ENCODE data around the gene PIP5K1C. TPM values are rescaled to one million over a fixed set of nuclear protein-coding genes. Genes with fewer than 3 reads are reported as not detected.

The PIP5K1C gene
- total RNA-seq, 1 experiment from 2014 or later: 26.9 TPM

GRCh38 chr19:3643674-3644313 lies 56.5 kb downstream of the PIP5K1C start (continued):
- no peak for TF ChIP-seq SRF (IDR thresholded peaks at IDR 0.05; ENCODE audit: low read depth)
- TF ChIP-seq EGR1 (IDR thresholded peaks at IDR 0.05; ENCODE audit: low read depth): no peak
- TF ChIP-seq FOSL1 (IDR thresholded peaks at IDR 0.05; ENCODE audit: low read depth): no peak
- no peak for TF ChIP-seq EZH2phosphoT487 (IDR thresholded peaks at IDR 0.05; ENCODE audit: borderline replicate concordance)

GRCh38 chr19:3642987-3643673 lies 57.1 kb downstream of the PIP5K1C start:
- RAD21 ChIA-PET (ENCODE audit: low non-redundant PET in 1 of 2, low total read pairs in 2 of 2, uncharacterized antibody in 2 of 2, unreplicated experiment in 2 of 2): no interaction called here
- TF ChIP-seq CBX3 (IDR thresholded peaks at IDR 0.05; ENCODE audit: low read depth): no peak
- no peak for TF ChIP-seq POLR2AphosphoS5 (IDR thresholded peaks at IDR 0.05; ENCODE audit: low read depth, low read length)
- TF ChIP-seq ZNF274 (IDR thresholded peaks at IDR 0.05; ENCODE audit: low read depth, low read length): no peak
- TF ChIP-seq SIN3A (IDR thresholded peaks at IDR 0.05; ENCODE audit: low read depth): no peak
- TF ChIP-seq, protein P1, sequence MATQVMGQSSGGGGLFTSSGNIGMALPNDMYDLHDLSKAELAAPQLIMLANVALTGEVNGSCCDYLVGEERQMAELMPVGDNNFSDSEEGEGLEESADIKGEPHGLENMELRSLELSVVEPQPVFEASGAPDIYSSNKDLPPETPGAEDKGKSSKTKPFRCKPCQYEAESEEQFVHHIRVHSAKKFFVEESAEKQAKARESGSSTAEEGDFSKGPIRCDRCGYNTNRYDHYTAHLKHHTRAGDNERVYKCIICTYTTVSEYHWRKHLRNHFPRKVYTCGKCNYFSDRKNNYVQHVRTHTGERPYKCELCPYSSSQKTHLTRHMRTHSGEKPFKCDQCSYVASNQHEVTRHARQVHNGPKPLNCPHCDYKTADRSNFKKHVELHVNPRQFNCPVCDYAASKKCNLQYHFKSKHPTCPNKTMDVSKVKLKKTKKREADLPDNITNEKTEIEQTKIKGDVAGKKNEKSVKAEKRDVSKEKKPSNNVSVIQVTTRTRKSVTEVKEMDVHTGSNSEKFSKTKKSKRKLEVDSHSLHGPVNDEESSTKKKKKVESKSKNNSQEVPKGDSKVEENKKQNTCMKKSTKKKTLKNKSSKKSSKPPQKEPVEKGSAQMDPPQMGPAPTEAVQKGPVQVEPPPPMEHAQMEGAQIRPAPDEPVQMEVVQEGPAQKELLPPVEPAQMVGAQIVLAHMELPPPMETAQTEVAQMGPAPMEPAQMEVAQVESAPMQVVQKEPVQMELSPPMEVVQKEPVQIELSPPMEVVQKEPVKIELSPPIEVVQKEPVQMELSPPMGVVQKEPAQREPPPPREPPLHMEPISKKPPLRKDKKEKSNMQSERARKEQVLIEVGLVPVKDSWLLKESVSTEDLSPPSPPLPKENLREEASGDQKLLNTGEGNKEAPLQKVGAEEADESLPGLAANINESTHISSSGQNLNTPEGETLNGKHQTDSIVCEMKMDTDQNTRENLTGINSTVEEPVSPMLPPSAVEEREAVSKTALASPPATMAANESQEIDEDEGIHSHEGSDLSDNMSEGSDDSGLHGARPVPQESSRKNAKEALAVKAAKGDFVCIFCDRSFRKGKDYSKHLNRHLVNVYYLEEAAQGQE (IDR thresholded peaks at IDR 0.05; ENCODE audit: low read depth): no peak
- TF ChIP-seq POLR2A (IDR thresholded peaks at IDR 0.05; ENCODE audit: borderline replicate concordance, extremely low read depth, insufficient read depth, insufficient read length): no peak
- peak; percentile 65 for TF ChIP-seq EGR1 (IDR thresholded peaks at IDR 0.05; ENCODE audit: low read depth)
- H3K9me3 ChIP-seq (ENCODE audit: control insufficient read depth in 1 of 2, insufficient read depth in 1 of 2, low read depth in 1 of 2, low read length in 2 of 2): no peaks in the 10 kb centered on the region
- ATAC-seq (peak; percentile 96), DNase-seq (ENCODE audit: low read depth, low spot score) (peak; percentile 67)
- POLR2A ChIA-PET: no interaction called here
- no peak overlapping the region; the same call in 1 of the 2 replicates for H3K27ac ChIP-seq (ENCODE audit: low read depth, low read length)
- H2AFZ ChIP-seq (ENCODE audit: low read depth, low read length, poor library complexity, severe bottlenecking): no peak overlapping the region
- CTCF ChIA-PET: no interaction called here
- intact Hi-C loops (cut with micrococcal nuclease): no loop called here
- H3K36me3 ChIP-seq (ENCODE audit: control insufficient read depth in 1 of 2, insufficient read depth in 2 of 2, low read length in 2 of 2): no peaks in the 10 kb centered on the region; a peak in 1 of 4 replicates
- H3K9ac ChIP-seq (ENCODE audit: low read length): no peak overlapping the region
- no peaks in the 10 kb centered on the region for H3K79me2 ChIP-seq (ENCODE audit: insufficient read depth, low read length)
- BruUV-seq (replicated peaks): no TSS peak
- no peaks in the 10 kb centered on the region for H4K20me1 ChIP-seq (ENCODE audit: insufficient read depth)
- H3K27me3 ChIP-seq (ENCODE audit: insufficient read depth, low read length): no peaks in the 10 kb centered on the region
- no peaks in the 10 kb centered on the region for H3K9me2 ChIP-seq (ENCODE audit: insufficient read depth)
- H3K4me2 ChIP-seq (ENCODE audit: low read length): peak overlapping the region; percentile 36; the same call in 1 of the 2 replicates
- H3K4me3 ChIP-seq (replicated peaks in 1 of 2; ENCODE audit: low read depth in 1 of 2, low read length in 2 of 2): no peak overlapping the region
- H3K4me1 ChIP-seq (ENCODE audit: control insufficient read depth in 1 of 2, insufficient read depth in 2 of 2, low read length in 2 of 2): peaks cover 3 to 10% of the 10 kb centered on the region in 2 experiments; a peak in 3 of 4 replicates
